GM21360 (cell line): Measurements from ENCODE around the gene IRAK1.

ENCODE experiments used
- ATAC-seq: cut with Tn5 transposase; IDR thresholded peaks from one replicate; pipeline ENCODE4 v1.9.1; 2021; ENCODE audit warnings: mild to moderate bottlenecking, moderate library complexity; ENCODE audit not compliant: unreplicated experiment

Gene IRAK1

DNA sequence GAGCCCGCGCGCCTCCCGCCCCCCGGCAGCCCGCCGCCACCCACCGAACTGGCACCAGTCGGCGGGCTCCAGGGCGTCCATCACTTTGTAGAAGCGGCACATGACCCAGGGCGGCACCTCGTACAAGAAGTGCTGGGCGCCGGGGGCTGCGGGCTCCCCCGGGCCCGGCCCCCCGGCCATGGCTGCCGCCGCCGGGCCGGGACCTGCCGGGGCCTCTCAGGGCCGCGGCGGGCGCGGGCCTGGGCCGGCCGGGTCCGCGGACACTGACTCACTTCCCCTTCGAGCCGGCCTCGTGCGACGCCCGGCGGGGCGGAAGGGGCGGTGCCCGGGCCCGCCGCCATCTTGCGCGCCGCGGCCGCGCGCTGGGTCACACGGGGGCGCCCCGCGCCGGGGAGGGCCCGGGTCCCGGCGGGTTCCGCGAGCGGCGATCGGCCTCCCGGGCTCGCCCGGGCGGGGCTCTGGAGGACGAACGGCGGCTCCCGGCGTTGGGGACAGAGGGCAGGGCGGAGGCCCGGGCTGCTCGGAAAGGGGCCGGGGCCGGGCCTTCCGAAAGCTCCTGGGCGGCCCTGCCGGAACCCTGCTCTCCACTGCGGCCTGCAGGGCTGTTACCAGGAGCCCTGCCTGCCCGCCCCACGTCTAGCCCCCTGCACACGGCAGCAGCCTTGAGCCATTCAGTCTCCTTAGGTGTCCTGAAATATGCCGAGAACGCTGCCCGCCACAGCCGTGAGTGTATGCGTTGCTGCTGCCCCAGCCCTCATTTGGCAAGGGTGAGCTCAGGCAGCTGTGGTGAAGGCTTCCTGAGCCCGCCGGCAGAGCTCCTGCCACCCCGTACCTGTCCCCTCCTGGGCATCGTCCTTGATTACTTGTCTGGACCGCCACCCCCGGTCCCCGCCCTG, at the start of gene IRAK1:
TSS of gene IRAK1 (minus strand) at position 270 of the 896 bp plus-strand sequence. CDS start at position 180, 90 bp downstream.
- peak; percentile 60 for ATAC-seq

DNA sequence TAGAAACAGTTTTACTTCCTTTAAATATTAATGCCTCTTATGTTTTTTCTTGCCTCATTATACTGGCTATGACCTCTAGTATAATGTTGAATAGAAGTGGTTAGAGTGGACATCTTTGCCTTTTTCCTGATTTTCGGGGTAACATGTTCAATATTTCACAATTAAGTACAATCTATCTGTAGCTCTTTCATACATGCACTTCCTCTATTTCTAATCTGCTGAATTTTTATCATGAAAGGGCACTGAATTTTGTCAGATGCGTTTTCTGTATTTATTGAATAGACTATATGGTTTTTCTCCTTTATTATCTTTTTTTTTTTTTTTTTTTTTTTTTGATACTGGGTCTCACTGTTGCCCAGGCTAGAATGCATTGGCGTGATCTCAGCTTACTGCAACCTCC, 48.9 kb upstream of the IRAK1 start:
- no peak for ATAC-seq

GRCh38 chrX:154064637-154065435, 45.1 kb upstream of the IRAK1 start:
- ATAC-seq, result no peak

GRCh38 chrX:154063234-154063633, 43.5 kb upstream of the IRAK1 start:
- ATAC-seq, result no peak

- ATAC-seq, result no peak
Measured at GRCh38 chrX:154061801-154062200, 42.1 kb upstream of the IRAK1 start.

- no peak for ATAC-seq
Measured at GRCh38 chrX:154059729-154060245, 40.1 kb upstream of the IRAK1 start.

DNA sequence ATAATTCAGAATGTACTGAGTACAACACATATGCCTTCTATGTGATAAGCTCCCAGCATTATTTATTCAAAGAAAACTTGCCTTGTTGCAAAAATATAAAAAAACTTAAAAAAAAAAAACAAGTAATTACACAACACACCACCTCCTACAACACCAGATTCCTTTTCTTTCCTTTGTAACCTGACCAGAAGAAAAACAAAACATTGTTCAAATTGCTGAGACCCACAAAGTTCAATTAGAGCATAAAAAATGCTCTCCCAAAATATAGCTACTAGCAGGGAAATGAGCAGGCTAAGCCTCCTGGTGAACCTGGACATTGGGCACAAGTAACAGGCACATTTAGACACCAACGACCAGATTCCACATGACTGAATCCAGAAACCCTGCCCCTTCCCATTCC, 39.5 kb upstream of the IRAK1 start:
- no peak for ATAC-seq

- ATAC-seq, result no peak
Measured at GRCh38 chrX:154058214-154058997, 38.7 kb upstream of the IRAK1 start.

DNA sequence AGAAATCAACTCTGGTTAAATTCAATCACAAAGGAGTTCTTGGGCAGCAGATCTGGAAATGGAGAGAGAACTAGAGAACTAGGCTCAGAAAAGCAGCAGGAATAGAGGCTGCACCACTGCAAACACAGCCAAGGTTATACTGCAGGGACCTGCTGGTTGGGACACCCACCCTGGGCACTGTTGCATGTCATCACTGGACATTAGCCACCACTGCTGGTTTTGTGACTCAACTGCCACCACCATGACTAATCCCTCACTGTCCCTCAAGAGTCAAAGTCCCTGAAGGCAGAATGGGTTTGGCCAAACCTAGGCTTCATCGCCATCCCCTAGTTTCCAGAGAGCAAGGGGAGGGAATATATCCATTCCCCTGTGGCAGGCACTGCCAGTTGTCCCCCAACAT, 38.1 kb upstream of the IRAK1 start:
- ATAC-seq, result no peak

- ATAC-seq, result no peak
Measured at GRCh38 chrX:154056770-154057241, 37.1 kb upstream of the IRAK1 start.

DNA sequence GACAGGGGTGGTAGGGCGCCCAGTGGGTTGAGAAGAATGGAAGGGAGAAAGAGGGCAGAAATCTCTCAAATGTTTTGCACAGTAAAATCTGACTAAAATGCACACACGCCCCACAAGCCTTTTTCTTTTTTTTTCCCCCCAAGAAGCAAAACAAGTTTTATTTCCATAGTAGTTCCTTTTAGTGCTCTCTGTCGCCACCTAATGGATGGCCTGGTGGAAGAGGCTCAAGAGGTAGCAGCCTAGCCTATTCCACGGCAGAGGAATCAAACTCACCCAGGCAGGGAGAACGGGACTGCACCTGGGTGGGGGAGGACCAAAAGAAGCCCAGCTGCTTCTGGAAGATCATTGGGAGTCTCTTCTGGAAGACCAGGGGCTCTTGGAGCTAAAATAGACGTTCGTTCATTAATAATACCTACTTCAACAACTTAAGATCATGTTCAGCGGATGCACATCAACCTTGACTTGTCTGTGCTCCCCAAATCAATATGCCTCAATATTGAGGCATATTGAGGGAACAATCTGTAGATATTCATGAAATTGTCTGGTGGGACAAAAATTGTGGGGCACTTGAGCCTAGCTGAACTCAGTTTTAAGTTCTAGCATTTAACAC, 31.6 kb upstream of the IRAK1 start:
- no peak for ATAC-seq

- no peak for ATAC-seq
Measured at GRCh38 chrX:154050113-154050495, 30.4 kb upstream of the IRAK1 start.

- ATAC-seq, result no peak
Measured at GRCh38 chrX:154049209-154050112, 29.8 kb upstream of the IRAK1 start.

DNA sequence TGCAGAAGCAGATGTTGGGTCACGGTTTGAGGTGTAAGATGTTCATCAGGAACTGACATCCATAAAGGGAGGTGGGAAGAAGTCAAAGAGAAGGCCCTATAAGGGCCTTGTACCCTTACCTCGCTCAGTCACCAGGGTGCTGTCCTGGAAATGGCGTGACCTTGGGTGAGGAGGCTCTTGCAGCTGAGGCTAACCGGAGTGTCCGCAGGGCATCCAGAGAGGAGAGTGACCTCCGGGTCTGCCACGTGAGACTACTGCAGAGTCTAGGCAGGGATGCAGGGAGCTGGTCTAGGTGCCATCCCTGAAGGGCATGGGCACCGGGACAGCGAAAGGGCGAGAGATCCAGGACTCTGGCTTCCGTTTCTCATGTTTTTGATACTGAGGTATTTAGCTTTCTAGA, 28.7 kb upstream of the IRAK1 start:
- no peak for ATAC-seq

- no peak for ATAC-seq
Measured at GRCh38 chrX:154046940-154047610, 27.4 kb upstream of the IRAK1 start.

DNA sequence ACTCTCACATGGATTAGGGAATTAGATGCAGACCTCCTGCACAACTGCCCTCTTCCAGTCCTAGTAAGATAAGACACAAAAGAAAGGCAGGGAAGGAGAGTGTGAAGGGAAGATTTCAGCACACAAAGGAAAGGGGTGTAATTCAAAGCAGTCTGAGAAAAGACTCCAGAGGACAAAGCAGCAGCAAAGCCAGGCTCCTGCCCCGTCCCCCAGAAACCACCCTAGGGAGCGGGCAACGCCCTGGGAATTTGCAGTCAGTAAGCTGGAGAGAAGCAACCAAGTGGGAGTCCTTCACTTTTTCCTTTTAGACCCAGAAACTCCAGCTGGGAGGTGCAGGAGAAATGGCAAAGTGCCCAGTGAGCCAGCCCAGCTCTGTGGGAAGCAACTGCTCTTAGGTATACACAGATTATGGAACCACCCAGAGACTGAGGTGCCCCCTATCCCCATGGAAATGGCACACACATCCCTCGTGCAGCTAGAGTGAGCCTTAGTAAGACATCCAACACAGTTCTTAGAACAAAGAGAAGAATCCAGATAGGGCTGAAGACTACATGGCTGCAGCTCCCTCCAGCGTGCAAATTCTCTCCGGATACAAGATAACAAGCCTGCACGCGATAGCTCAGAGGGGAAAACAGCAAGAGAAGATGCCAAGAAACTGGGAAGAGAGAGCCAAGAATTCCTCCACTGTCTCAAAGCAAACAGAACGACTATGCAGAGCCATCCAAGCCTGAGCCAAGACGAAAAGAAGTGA, 26.5 kb upstream of the IRAK1 start:
- ATAC-seq, result no peak

DNA sequence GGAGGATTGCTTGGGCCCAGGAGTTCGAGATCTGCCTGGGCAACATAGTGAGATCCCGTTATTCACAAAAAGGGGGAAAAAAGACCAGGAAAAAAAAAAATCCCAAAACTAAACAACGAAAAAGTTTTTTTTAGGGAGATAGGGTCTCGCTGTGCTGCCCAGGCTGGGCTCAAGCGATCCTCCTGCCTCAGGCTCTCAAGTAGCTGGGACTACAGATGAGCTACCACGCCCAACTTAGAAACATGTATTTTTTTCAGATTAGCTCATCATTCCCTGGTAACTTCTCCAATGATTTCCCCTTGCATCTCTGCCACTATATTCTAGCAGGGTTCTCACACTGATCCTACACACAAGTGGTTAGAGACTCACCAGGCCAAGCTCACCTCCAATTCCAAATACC, 24.4 kb upstream of the IRAK1 start:
- no peak for ATAC-seq
